Neural cell (in vitro differentiated cells): ENCODE results near the gene AK1. TPM values are rescaled to one million over a fixed set of nuclear protein-coding genes. Genes with fewer than 3 reads are reported as not detected.

Experiments used
- H2AFZ ChIP-seq: fragments of 200-600, 300-800 bp; sonication (generic), shearing (Covaris generic); 2 replicates; pipeline ENCODE4 v1.6.0; 2014; ENCODE audit warnings: low read depth, mild to moderate bottlenecking, antibody characterized with exemption, low read length, moderate library complexity
- H3F3A ChIP-seq: fragments of 200-600 bp; shearing (Covaris generic); 2 replicates; pipeline ENCODE4 v1.6.1; 2016; ENCODE audit warnings: mild to moderate bottlenecking, moderate library complexity, mixed read lengths, antibody characterized with exemption, low read length; ENCODE audit not compliant: insufficient read depth, poor library complexity, severe bottlenecking
- H3K27ac ChIP-seq: fragments of 200-600, 300-800 bp; sonication (generic), shearing (Covaris generic); 2 replicates; pipeline ENCODE4 v1.5.1; 2014; ENCODE audit warnings: mild to moderate bottlenecking, low read length, moderate library complexity
- H3K27me3 ChIP-seq: fragments of 300-800, 200-600 bp; sonication (generic), shearing (Covaris generic); 2 replicates; pipeline ENCODE4 v1.6.0; 2014; ENCODE audit warnings: mild to moderate bottlenecking, low read depth, low read length, moderate library complexity; ENCODE audit not compliant: insufficient read depth
- H3K36me3 ChIP-seq: fragments of 300-800, 200-600 bp; sonication (generic), shearing (Covaris generic); 2 replicates; pipeline ENCODE4 v1.5.1; 2014; ENCODE audit warnings: mild to moderate bottlenecking, antibody characterized with exemption, low read length, moderate library complexity; ENCODE audit not compliant: insufficient read depth
- H3K4me2 ChIP-seq: fragments of 300-800, 200-600 bp; sonication (generic), shearing (Covaris generic); 2 replicates; pipeline ENCODE4 v1.6.0; 2014; ENCODE audit warnings: mild to moderate bottlenecking, low read length
- H3K4me3 ChIP-seq: fragments of 300-800, 200-600 bp; sonication (generic), shearing (Covaris generic); 2 replicates; pipeline ENCODE4 v1.5.1; 2014; ENCODE audit warnings: mild to moderate bottlenecking, low read length, moderate library complexity
- H3K79me2 ChIP-seq: fragments of 200-600 bp; shearing (Covaris generic); replicated peaks from 2 replicates; pipeline ENCODE4 v1.6.0; 2014; ENCODE audit warnings: mild to moderate bottlenecking, low read length, moderate library complexity; ENCODE audit not compliant: insufficient read depth
- H3K9ac ChIP-seq: fragments of 300-800, 200-600 bp; sonication (generic), shearing (Covaris generic); 2 replicates; pipeline ENCODE4 v1.6.1; 2016; ENCODE audit warnings: mild to moderate bottlenecking, low read length, mixed read lengths
- H3K9me2 ChIP-seq: fragments of 200-600 bp; shearing (Covaris generic); 2 replicates; pipeline ENCODE4 v1.6.1; 2016; ENCODE audit warnings: mild to moderate bottlenecking, low read length, mixed read lengths; ENCODE audit not compliant: insufficient read depth
- H3K9me3 ChIP-seq: fragments of 200-600, 300-800 bp; sonication (generic), shearing (Covaris generic); 2 replicates; pipeline ENCODE4 v1.6.1; 2016; ENCODE audit warnings: mild to moderate bottlenecking, mixed run types, low read length, moderate library complexity, mixed read lengths
- H4K20me1 ChIP-seq: fragments of 200-600 bp; shearing (Covaris generic); 2 replicates; pipeline ENCODE4 v1.6.1; 2016; ENCODE audit warnings: mild to moderate bottlenecking, mixed run types; ENCODE audit not compliant: insufficient read depth
- EP300 ChIP-seq: fragments of 450-650 bp; conservative IDR thresholded peaks from 2 replicates; pipeline ENCODE4 v1.6.1; 2014; ENCODE audit warnings: antibody characterized with exemption, mild to moderate bottlenecking, moderate library complexity; ENCODE audit not compliant: poor library complexity, severe bottlenecking
- EZH2 ChIP-seq: fragments of 200-600, 300-800 bp; shearing (Covaris generic), sonication (generic); IDR thresholded peaks from 2 replicates; pipeline ENCODE4 v1.6.1; 2014; ENCODE audit warnings: antibody characterized with exemption, low read length, borderline replicate concordance, mild to moderate bottlenecking; ENCODE audit not compliant: insufficient read depth, poor library complexity, severe bottlenecking
- MXI1 ChIP-seq: fragments of 450-650 bp; conservative IDR thresholded peaks from 2 replicates; pipeline ENCODE4 v1.6.1; 2014; ENCODE audit warnings: antibody characterized with exemption, mild to moderate bottlenecking; ENCODE audit not compliant: poor library complexity, severe bottlenecking
- POLR2AphosphoS5 ChIP-seq: IDR thresholded peaks from 2 replicates; pipeline ENCODE4 v1.6.1; 2012
- RAD21 ChIP-seq: fragments of 450-650 bp; conservative IDR thresholded peaks from 2 replicates; pipeline ENCODE4 v1.6.1; 2014; ENCODE audit warnings: antibody characterized with exemption, mild to moderate bottlenecking, moderate library complexity
- SMC3 ChIP-seq: fragments of 450-650 bp; conservative IDR thresholded peaks from 2 replicates; pipeline ENCODE4 v1.6.1; 2014; ENCODE audit warnings: antibody characterized with exemption, mild to moderate bottlenecking, moderate library complexity; ENCODE audit not compliant: poor library complexity
- TAF1 ChIP-seq: IDR thresholded peaks from 2 replicates; pipeline ENCODE4 v1.6.1; 2012; ENCODE audit warnings: low read depth
- polyA plus RNA-seq: library from polyadenylated mRNA; depleted of rRNA; stranded (reverse); fragments of >200 nt; gene quantifications from 2 replicates; pipeline ENCODE4 v1.2.3, GENCODE V29; 2014
- TF ChIP-seq, protein P1 (sequence below): fragments of 450-650 bp; IDR thresholded peaks from 2 replicates; pipeline ENCODE4 v1.5.1; 2014; ENCODE audit warnings: antibody characterized with exemption, mild to moderate bottlenecking, moderate library complexity; ENCODE audit not compliant: poor library complexity, severe bottlenecking
- TF ChIP-seq, protein P2 (sequence below): IDR thresholded peaks from 2 replicates; pipeline ENCODE4 v1.6.1; 2012; ENCODE audit warnings: borderline replicate concordance

Gene AK1
- polyA plus RNA-seq, 1 donor from 2014 or later = 105 TPM

DNA sequence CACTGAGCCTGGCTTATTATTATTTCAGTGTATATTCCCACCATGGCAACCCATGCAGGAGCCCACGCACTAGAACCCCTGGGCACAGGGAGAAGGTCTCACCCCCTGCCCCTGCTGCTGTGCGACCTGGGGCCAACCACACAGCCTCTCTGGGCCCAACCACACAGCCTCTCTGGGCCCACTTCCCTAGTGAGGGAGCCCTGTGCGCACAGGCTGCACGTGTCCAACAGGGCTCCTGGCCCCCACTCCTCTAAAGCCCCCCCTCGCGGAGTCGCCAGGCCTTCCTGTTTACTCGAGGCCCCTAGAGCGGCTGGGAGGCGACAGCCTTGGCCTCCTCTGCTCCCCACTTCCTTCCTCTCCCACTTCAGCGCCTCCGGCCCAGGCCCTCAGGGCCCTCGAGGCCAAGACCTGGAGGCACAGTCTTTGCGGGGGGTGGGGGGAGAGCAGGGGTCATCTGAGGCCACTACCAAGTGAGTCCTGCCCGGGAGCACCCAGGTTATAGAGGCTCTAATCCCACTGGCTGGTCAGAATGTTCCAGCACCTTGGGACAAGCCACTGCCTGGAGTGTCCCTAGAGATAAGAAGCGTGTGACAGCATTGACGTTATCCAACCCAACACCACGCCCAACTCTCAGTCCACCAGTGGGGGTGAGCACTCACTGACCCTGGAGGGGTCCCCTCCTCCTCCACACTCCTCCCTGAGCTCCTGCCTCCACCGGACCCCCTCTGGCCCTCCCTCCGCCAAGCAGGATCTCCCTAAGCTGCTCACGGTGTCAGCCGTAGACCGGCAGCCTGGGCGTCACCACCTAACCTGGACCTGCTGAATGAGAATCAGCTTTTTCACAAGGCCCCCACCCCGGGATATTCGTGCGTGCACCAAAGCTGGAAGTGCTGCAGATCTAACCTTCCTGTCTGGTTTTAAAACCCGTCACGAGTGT is 15.1 kb downstream of the AK1 start:
- H3F3A ChIP-seq = no peaks in the 10 kb centered on the region
- no peaks in the 10 kb centered on the region for H3K36me3 ChIP-seq
- no peaks in the 10 kb centered on the region for H3K27me3 ChIP-seq
- TF ChIP-seq, protein P1, sequence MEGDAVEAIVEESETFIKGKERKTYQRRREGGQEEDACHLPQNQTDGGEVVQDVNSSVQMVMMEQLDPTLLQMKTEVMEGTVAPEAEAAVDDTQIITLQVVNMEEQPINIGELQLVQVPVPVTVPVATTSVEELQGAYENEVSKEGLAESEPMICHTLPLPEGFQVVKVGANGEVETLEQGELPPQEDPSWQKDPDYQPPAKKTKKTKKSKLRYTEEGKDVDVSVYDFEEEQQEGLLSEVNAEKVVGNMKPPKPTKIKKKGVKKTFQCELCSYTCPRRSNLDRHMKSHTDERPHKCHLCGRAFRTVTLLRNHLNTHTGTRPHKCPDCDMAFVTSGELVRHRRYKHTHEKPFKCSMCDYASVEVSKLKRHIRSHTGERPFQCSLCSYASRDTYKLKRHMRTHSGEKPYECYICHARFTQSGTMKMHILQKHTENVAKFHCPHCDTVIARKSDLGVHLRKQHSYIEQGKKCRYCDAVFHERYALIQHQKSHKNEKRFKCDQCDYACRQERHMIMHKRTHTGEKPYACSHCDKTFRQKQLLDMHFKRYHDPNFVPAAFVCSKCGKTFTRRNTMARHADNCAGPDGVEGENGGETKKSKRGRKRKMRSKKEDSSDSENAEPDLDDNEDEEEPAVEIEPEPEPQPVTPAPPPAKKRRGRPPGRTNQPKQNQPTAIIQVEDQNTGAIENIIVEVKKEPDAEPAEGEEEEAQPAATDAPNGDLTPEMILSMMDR = no peak
- TF ChIP-seq POLR2AphosphoS5 (no peak), EP300 (no peak), RAD21 (no peak), EZH2 (no peak), SMC3 (no peak)
- H3K9ac ChIP-seq = no peak overlapping the region
- no peaks in the 10 kb centered on the region for H3K79me2 ChIP-seq
- no peak overlapping the region for H3K27ac ChIP-seq
- H4K20me1 ChIP-seq = no peaks in the 10 kb centered on the region
- no peaks in the 10 kb centered on the region for H3K9me3 ChIP-seq
- H3K4me3 ChIP-seq = no peak overlapping the region
- no peak overlapping the region for H3K4me2 ChIP-seq
- H3K9me2 ChIP-seq = no peaks in the 10 kb centered on the region
- H2AFZ ChIP-seq = no peak overlapping the region

DNA sequence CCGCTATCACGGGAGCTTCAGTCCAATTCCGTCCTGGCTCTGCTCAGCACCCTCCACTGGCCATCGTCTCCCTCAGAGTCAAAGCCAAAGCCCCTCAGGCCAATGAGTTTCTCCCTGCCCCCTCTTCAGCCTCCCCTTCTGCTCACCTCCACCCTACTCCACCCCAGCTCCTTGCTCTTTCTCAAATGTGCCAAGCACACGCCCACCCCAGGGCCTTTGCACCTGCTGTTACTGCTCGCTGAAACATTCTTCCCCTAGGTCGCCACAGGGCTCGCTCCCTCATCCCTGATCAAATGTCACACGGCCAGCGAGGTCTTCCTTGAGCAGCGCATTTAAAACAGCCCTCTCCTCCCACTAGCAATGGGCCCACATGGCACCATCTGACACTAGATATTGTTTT is 16.7 kb downstream of the AK1 start:
- Histone ChIP-seq H3K4me2 (no peak overlapping the region), H3K9me3 (no peaks in the 10 kb centered on the region), H3F3A (no peaks in the 10 kb centered on the region), H3K27ac (no peak overlapping the region), H3K79me2 (no peaks in the 10 kb centered on the region), H3K9me2 (no peaks in the 10 kb centered on the region), H3K4me3 (no peak overlapping the region), H3K9ac (no peak overlapping the region), H3K36me3 (no peaks in the 10 kb centered on the region), H3K27me3 (no peaks in the 10 kb centered on the region), H2AFZ (no peak overlapping the region), H4K20me1 (no peaks in the 10 kb centered on the region)
- no peak for TF ChIP-seq RAD21
- TF ChIP-seq, protein P2, sequence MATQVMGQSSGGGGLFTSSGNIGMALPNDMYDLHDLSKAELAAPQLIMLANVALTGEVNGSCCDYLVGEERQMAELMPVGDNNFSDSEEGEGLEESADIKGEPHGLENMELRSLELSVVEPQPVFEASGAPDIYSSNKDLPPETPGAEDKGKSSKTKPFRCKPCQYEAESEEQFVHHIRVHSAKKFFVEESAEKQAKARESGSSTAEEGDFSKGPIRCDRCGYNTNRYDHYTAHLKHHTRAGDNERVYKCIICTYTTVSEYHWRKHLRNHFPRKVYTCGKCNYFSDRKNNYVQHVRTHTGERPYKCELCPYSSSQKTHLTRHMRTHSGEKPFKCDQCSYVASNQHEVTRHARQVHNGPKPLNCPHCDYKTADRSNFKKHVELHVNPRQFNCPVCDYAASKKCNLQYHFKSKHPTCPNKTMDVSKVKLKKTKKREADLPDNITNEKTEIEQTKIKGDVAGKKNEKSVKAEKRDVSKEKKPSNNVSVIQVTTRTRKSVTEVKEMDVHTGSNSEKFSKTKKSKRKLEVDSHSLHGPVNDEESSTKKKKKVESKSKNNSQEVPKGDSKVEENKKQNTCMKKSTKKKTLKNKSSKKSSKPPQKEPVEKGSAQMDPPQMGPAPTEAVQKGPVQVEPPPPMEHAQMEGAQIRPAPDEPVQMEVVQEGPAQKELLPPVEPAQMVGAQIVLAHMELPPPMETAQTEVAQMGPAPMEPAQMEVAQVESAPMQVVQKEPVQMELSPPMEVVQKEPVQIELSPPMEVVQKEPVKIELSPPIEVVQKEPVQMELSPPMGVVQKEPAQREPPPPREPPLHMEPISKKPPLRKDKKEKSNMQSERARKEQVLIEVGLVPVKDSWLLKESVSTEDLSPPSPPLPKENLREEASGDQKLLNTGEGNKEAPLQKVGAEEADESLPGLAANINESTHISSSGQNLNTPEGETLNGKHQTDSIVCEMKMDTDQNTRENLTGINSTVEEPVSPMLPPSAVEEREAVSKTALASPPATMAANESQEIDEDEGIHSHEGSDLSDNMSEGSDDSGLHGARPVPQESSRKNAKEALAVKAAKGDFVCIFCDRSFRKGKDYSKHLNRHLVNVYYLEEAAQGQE = no peak
- TF ChIP-seq, protein P1 = no peak
- TF ChIP-seq MXI1 = no peak
- no peak for TF ChIP-seq EZH2
- no peak for TF ChIP-seq SMC3
- TF ChIP-seq POLR2AphosphoS5 = no peak
- TF ChIP-seq EP300 = no peak
- TF ChIP-seq TAF1 = no peak
